ENCODE data around the gene CARHSP1.
"Not testable (repeated sequence)": the region's sequence is repeated elsewhere in the genome, so short reads cannot be mapped to it uniquely, and the experiment has no call there.

CARHSP1 gene

DNA sequence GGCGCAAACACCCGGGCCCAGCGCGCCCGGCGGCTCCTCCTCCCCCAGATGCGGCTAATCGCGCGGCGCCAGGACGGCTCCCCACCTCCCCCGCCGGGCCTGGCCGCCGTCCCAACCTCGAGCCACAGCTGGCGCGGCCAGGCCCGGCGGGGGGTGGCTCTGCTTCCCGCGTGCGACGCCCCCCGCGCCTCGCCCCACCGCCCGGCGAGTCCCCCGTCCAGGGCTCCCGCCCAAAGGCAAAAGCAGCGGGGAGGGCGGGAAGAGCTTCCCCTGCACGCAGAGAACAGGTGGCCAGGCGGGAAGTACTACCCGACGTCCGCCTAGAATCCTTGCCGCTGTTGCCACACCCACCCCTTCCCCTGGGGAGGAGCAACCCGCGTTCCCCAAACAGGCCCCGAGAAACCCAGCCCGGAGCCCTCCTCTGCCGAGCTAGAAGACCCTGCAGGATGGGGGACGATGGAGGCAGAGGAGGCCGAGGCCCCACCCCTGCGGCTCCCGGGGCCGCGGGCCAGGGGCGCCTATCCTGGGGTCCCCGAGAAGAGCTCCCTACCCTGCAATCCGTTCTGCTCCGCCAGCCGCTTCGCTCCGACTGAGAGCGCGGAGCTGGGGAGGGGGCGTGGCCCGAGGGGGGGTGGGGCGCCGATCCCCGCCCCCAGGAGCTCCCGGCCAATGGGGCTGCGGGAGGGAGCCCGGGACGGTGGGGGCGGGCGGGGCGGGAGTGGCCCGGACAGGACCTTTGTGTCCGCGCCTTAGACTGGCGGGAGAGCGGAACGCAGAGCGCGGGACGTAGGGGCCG is at the start of gene CARHSP1:
CARHSP1 (minus strand) TSS at position 591 of the 796 bp plus-strand sequence. CDS start 9,678 bp downstream, outside the sequence.
- DNase-seq, result peak; percentile 85

DNA sequence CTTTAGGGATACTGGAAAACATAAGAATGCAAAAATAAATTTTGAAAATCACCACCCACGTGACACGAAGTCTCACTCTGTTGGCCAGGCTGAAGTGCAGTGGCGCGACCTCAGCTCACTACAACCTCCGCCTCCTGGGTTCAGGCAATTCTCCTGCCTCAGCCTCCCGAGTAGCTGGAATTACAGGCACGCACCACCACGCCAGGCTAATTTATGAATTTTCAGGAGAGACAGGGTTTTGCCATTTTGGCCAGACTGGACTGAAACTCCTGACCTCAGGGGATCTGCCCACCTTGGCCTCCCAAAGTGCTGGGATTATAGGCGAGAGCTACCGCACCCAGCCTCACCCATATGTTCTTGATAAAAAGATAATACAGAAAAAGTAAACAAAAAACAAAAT is 48.5 kb upstream of the CARHSP1 start:
- not testable (repeated sequence) for DNase-seq

DNA sequence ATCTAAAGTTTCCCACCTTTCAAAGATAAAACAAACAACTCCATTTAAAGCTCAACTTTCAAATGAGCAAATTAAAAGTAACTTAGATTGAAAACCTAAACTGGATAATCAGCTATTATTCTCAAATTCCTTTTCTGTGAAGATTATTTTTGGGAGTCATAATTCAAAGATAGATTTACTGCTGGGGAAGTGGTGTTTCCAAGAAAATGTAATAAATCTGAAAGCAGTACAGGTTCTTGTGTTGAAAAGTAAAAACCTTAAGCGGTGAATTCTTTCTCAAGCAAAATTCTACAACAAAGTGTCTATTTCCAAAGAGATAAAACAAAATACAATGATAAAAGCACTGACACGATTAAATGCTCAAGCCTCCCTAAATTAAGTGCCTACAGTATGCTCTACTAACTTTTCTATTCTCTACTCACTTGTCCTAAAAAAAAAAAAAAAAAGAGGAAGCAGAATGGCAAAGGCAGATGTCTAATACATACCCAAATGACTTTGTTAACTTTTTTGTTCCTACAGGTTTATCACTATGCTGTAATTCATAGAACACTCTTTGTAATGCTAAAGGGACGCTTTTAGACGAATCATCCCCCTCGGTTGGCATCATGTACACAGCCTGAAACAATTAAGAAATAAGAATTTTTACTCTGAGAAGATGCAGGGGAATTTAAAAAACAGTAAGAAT is 47.9 kb upstream of the CARHSP1 start:
- DNase-seq, result peak; percentile 60

DNA sequence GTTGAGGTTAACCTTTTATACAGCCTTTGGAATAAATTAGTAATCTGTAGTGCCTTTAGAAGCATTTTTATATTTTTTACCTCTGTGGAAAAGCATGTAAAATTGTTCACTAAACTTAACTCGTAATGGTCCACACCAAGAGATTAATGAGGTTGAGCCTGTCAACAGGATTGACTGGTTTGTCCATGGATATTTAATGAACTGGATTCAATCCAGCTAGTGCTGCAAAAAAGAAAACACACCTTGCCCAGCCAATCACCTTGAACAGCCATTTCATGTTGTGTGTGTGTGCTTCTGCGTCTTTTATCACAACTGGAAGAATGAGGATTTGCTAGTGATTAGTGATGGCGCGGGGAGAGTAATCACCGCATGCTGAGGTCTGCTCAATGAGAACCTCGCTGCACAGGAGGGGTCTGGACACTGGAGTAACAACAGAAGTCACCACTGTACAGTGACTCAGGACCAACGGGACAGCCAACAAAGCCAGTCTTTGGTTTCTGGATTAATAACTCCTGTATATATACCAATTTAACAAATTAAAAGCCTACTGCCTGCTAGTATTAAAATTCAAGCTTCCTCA is 47.0 kb upstream of the CARHSP1 start:
- DNase-seq, result no peak

DNA sequence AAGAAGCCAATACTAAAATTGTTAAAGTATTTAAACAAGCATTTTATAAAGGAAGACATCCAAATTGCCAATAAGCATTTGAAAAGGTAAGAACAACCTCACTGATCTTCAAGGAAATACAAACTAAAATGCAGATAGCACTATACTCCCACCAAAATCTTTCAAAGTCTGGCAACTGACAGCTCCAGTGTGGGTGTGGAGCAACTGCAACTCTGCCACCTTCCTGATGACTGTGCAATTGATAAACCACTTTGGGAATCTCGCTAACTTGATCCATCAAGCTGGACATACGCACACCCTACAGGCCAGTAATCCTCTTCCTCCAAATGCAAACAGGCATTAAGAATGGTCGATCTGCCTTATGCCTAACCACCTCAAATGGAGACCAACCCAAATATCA is 45.3 kb upstream of the CARHSP1 start:
- DNase-seq, result no peak

DNA sequence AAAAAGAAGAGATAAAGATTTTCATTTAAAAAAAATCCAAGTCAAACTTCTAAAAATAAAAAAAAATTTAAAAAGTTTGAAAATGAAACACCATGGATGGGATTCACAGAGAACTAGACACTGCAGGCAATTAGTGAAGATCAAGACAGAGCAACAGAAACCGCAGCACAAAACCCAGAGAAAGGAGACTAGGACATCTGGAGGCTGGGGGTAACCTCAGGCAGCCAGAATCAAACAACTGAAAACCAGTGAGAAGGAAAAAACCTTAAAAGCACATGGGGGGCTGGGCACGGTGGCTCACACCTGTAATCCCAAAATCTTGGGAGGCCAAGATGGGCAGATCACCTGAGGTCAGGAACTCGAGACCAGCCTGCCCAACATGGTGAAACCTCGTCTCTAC is 44.0 kb upstream of the CARHSP1 start:
- DNase-seq, result no peak

DNA sequence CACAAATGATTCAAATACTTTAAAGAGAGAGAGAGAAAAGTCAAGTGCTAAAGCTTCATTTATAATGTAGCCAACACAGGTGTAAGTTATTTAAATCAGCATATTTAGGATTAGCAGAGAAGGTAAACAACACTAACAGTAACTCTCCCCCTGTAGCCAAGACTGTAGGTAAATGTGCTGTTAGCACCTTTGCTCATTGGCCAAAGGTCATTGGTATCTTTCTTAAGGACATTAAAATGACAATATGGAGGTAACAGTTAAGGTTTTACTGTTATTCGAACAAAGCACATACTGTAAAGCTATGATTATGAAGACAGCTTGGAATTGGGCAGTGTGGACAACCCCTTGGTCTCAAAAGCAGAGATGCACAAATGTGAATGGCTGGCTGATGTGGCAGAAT is 42.0 kb upstream of the CARHSP1 start:
- DNase-seq, result no peak

DNA sequence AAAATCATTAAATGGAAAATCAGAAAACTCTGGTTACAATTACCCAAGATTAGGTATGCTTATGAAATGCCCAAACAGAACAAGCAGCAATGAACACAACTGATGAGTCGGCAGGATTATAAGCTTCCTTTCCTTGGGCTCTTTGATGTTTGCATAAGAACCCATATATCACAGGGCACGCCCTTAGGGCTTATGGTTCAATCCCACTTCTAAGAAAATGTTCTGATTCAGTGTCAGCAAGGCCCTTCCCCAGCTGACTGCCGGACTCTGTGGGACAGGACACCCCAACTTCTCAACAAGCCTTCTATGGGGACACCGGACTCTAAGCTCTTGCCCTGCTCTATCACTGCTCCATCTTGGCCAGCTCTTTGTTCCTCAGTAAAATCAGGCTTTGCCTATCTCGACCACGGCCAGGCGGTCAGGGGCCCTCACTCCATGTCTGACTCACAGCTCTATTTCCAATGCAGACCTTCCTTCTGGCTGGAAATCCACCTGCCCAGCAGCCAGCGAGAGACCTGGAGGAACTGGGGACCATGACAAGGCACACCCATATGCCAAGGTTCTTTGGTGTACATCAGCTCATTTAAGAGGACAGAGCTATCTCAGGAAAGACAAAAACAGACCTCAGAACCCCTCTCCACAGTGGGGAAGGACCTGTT is 40.1 kb upstream of the CARHSP1 start:
- DNase-seq, result peak; percentile 65

DNA sequence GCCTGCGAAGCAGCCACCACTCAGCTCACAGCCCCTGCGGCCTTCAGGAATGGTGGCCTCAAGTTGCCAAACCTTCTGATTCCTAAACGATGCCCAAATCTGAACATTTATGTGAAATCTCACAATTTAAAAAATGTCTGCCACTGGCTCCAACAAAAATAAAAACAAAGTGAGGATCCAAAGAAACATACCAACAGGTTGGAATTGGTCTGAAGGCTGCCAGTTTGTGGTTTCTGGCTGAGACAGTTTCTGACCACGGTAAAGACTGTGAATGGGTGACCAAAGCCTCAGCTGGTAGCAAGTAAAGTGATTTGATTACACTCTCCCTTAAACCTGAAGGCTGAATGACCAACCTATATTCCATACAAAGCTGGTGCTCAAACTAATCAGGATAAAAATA is 38.3 kb upstream of the CARHSP1 start:
- DNase-seq, result no peak

DNA sequence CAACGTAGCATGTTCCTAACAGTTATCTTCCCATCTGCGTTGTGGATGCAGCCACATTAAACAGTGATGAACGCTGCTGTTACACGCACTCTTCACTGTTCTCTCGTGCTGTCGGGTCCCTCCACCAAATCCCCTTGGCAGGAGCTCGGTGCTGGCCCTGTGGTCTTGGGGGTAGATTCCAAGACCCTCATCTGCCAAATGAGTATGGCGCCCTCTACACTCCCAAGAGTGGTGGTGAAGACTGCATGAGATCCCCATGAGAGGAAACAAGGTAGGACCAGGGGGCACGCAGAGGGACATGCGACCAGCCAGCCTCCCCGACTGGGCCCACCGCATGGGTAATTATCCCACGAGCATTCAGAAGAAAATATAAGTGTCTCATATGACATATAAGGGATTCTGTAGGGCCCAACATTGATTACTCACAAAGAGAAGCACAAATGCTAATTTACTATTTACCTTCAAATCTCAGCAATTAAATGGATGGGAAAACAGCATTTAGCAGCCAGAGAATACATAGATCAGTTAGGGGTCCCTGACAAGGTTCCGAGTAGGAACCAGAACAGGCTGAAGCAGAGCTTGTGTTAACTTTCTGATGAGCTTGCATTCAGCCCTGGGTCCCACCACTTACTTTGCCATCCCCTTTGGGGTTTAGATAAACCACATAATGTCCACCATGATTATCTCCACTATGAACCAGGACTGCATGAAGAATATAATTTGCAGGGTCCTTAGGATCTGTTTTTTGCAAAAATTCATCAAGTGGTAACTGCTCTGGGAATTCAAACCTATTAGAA is 37.2 kb upstream of the CARHSP1 start:
- DNase-seq, result no peak

DNA sequence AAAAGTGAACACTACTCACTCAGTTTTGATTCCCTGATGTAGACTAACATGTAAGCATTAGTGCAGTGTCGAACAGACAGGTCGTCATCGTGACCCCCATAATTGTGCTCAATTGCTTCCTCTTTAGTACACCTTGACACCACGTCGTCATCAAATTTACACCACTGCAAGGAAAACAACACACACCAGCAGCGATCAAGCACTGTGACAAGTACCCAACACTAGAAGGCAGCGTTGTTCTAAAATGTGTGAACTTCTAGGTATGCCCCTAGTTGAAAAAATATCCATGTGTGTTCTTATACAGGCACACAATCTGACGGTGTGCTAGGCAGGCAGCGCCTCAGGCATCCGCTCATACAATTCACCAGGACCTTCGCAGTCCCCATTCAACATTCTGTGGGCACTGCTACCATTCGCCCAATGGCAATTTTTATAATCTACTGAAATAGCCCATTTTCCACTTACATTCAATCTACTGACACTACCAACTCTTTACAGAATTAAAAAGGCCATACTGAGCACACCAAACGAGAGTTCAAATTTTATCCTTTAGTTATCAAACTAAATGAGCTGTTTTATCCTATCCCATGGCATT is 36.5 kb upstream of the CARHSP1 start:
- DNase-seq, result peak; percentile 44

DNA sequence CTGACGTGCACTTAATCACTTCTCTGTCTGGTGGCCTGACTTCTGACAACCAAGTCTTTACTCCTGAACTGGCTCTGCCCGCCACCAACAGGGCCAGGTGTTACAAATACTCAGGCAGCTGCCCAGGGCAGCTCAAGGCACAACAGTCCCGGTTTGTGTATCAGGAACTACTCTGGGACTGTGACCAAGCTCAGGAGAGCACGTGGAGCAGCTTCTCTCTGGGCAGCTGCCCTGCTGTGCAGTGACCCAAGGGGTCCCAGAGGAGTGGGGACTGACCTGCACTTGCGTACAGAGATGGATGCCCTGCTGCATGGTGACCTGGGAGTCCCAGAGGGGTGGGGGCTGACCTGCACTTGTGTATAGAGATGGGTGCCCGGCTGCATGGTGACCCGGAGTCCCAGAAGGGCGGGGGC is 35.2 kb upstream of the CARHSP1 start:
- no peak for DNase-seq

DNA sequence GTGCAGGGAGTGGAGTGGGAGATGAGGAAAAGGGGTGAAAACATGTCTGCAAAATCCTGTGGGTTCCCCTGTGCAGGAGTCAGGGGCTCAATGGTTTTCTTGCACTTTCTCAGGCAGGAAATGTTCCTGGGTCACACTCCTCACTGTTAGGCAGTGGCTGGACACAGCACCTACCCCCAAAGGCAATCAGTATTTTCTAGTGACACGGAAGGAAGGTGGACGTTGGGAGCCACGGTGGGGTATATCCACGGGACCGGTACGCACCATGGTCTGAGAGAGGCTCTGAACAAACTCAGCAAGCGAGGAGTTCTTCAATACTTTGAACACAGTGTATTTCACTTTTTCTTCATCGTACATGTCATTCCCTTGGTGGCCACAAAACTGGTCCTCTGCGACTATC is 34.2 kb upstream of the CARHSP1 start:
- DNase-seq, result no peak

DNA sequence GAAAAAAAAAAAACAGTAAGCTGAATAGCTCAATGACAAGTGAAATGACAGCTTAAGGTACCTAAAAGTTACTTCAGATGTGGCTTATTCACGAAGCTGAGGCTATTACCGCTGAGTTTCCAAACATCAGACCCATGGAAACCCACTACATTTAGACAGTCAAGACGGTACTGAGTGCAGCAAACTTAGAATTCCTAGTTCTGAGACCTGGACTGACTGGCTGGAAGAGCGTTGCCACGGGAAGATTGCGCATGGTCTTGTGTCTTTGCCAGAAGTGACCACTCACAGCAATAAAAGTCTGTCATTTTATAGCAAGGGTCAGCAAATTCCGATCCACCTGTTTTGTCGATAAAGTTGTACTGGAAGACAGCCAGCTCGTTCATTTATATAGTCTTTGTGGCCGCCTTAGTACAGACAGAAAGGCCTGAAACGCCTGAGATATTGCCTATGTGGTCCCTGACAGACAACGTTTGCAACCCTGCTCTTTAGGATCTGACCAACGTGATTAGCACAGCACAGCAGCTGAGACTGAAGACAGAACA is 32.6 kb upstream of the CARHSP1 start:
- DNase-seq, result no peak

DNA sequence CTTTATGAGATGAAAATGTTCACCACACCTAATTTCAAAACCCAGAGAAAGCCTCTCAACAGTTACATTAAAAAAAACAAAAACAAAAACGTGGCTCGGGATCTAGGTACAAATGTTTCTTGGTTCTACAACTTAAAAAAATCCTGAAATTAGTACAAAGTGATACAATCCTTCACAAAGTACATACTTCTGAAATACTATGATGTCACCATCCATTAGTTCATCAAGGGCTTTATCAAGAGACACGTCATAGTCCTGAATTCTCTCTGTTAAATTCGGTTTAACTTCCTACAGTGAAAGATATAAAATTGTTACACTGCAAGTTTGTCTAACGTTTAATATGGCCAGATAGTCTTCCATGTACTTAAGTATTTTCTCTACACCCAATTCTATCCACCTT is 31.5 kb upstream of the CARHSP1 start:
- DNase-seq, result no peak

DNA sequence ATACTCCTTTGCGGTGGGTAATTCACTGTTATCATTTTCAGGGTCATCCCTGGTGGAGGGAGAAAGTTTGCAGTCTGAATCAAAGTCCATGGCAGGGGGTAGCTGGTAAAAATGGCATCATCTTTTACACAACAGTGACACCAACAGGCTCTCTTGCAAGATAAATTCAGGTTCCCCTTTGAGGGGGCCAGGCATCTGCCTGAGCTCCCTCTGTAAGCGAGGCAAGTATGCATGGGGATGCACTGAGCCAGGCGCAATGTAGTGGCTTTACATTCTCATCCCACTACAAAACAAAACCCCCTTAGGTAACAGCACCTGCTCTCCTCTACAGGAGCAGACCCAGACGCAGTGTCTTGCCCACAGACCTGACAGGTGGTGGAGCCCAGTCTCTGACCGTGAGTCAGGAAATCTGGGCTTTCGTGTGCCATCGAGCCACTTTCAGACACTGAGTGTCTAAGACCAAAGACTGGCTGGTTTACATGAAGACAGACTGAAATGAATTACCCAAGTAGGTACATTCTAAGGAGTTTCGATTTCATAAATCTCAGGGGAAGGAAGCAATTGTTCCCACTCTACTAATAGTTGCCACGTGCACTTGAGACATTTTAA is 31.0 kb upstream of the CARHSP1 start:
- no peak for DNase-seq

DNA sequence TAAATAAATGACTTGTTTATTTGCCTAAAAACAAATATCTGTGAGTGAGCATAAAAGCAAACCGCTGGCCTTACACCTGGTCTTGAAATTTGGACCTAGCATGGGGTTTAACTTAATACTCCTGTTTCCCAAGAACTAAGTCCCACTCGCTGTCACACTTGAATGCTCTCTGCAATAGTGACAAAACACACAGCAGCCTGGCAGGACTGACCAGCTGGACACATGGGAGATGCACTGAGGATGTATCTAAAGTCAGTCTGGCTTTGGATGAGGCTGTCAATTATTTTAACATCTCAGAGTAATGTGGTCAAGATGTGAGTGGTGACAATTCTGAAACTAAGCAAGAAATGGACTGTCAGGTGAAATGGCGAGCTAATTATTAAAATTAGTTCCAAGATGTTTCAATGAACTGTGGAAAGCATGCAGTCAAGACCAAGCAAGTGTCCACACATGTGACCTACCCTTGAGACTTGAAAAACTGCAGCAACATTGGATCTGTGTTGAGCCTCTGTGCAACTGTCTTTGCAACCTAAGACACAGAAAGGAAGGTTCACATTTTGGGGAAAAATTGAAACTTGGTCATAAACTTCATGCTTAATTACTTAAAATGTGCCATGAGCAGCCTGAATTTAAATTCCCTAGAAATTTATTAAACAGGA is 30.0 kb upstream of the CARHSP1 start:
- DNase-seq, result no peak

DNA sequence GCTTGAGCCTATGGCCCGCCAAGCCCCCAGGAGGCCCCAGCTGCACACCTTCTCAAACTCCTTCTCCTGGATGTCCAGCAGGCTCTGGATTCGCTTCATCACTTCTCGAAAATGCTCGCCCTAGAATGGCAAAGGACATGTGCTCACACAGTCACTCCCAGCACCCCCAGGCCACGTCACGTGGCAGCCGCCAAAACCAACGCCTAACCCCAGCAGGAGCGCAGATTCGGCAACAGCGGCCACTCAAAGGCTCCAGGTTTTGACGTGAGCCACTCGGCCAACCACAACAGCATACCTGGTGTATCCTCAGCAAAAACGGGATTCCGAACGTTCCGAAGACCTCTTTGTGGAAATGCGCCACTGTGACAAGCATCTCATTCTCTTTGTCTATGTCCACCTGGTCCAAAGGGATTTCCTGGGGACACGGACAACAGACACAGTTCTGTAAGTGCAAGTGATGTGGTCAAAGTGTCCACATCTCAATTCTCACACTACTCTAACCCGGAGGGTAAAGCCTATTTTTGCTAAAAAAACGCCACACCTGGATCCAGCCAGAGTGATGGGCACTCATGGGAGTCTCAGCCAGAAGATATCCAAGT is 26.0 kb upstream of the CARHSP1 start:
- DNase-seq, result no peak

DNA sequence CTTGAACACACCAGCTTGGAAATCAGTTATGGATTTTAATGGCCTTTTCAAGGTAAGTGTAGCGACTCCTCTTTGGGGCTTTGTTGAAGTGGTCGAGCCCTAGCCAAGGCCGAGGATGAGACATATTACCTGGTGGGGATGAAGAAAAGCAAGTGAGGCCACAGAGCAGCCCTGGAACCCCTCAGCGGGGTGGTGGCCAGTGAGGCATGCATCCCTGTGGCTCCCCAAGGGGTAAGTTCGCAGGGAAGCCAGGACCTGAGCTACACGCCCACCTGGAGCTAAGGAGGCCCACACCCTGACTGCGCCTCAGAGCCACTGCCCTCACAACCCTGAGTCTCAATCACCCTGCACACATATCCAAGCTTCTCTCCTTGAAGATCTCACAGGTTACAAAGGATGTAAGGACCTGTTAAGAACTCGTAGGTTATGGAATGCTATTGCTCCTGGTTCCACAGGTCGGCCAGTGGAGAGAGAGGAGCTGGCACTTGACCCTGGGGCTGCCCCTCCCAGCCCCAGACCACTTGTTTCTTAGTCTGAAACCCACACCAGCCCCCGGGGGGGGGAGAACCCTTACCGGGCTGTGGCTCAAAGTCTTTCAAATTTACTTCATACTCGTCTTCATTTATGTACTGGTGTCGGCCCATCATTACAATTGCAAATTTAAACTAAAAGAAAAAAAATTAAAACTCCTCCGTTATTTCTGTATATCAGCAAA is 25.3 kb upstream of the CARHSP1 start:
- DNase-seq, result no peak

DNA sequence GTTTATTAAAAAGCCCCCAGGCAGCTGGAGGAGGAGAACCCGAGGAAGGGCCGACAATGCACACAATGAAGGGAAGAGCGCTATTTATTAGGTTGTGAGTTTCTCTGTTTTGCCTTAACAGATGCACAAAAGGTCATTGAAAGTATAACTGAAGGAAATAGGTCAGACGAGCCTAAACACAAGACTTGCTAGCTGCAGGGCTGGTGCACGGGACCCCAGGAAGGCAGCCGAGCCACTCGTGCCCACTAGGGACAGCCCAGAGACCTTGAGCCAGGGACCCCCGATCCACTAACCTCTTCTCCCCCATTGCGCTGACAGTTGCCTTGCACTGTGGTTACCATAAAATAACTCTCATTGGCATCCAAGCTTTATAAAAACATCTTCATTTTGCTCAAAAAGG is 24.6 kb upstream of the CARHSP1 start:
- DNase-seq, result no peak
